AG09319 (cell line): ENCODE data around the gene PPM1B.

Experiments used
- DNase-seq: peaks from one replicate; pipeline ENCODE4 v3.0.0-alpha.2; 2010; ENCODE audit warnings: low read depth; ENCODE audit errors: extremely low read depth
- TF ChIP-seq, protein P1 (sequence below): IDR thresholded peaks from 2 replicates; pipeline ENCODE4 v1.5.1; 2011; ENCODE audit warnings: low read depth, mild to moderate bottlenecking, inconsistent platforms, low read length, moderate library complexity

Gene PPM1B

DNA sequence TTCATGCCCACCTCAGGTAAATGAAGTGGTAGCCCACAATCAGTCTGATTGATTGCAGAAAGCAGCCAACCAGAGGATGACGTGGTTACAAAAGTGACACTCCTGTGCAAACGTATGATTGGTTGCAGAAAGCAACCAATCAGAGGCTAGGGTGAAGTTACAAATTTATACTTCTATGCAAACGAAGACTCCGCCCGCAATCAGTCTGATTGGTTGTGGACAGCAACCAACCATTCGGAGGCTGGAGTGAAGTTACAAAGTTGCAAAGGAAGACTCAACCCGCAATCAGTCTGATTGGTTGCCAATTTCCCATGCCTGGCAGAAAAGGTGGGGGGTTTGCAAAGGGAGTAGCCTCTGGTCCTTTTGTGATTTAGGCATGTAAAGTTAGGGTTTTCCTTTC, 102.6 kb downstream of the PPM1B start:
- DNase-seq, result no peak

DNA sequence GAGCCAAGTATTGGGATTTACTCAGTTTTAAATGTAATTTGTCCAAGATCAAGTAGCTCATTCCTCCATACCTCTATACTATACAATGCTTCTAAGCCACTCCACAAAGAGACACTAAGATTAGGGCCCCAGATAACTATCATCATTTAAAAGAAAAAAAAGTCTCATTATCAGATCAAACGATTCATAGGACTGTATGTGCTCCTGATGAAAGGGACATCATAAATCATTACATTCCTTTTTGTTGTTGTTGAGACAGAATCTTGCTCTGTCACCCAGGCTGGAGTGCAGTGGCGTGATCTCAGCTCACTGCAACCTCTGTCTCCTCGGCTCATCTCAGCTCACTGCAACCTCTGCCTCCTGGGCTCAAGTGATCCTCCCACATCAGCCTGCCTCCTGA, 104.4 kb downstream of the PPM1B start:
- no peak for DNase-seq
- TF ChIP-seq, protein P1, sequence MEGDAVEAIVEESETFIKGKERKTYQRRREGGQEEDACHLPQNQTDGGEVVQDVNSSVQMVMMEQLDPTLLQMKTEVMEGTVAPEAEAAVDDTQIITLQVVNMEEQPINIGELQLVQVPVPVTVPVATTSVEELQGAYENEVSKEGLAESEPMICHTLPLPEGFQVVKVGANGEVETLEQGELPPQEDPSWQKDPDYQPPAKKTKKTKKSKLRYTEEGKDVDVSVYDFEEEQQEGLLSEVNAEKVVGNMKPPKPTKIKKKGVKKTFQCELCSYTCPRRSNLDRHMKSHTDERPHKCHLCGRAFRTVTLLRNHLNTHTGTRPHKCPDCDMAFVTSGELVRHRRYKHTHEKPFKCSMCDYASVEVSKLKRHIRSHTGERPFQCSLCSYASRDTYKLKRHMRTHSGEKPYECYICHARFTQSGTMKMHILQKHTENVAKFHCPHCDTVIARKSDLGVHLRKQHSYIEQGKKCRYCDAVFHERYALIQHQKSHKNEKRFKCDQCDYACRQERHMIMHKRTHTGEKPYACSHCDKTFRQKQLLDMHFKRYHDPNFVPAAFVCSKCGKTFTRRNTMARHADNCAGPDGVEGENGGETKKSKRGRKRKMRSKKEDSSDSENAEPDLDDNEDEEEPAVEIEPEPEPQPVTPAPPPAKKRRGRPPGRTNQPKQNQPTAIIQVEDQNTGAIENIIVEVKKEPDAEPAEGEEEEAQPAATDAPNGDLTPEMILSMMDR, result no peak

More for the DNA sequence above, 102.6 kb downstream of the PPM1B start:
- TF ChIP-seq, protein P1, result no peak

DNA sequence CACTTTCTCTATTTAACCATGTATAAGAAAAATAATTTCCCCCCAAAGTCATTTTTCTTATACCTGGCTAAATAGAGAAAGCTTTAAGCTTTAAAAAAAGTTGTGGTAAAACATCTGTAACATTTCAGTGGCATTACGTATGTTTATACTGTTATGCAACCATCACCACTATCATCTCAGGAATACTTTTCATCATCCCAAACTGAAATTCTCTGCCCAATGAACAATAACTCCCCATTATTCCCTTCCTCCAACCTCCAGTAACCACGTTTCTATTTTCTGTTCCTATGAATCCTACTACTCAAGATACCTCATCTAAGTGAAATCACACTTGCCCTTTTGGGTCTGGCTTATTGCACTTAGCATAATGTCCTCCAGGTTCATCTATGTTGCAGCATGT, 104.9 kb downstream of the PPM1B start:
- TF ChIP-seq, protein P1, result no peak
- no peak for DNase-seq

DNA sequence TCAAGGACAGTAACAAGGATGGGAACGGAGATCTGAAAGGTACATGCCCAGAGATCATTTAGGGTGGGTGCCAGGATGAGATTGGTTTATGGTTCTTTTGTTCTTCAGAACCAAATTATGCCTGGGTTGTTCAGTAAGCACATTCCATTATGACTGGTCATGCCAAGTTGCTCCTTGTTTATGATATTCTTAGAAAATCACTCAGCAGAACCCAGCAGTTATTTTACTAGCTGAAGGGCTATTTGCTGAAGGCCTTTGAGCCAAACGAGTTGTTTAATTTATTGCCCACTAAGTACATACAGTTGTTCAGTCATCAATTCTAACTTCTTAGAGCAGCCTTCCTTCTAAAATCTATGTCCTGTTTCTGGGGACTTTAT, 107.2 kb downstream of the PPM1B start:
- no peak for DNase-seq
- TF ChIP-seq, protein P1, result no peak

DNA sequence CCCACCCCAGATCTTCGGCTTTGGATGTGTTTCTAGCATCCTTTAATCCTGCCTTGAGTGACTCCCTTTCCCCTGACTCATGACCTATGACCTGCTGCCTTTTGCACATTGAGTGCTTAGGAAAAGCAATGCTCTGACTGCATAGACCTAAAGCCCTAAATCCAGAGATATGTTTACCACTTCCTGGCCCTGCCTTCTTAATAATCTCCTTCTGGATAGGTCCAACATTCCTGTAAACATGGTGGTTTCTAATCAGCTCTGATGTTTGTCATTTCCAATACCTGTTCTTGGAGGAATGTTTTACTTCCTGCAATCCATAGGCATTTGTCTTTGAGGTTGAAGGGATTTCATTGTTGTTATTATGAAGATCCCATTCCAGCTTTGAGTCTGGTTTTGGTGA, 108.9 kb downstream of the PPM1B start:
- TF ChIP-seq, protein P1, result no peak
- no peak for DNase-seq

DNA sequence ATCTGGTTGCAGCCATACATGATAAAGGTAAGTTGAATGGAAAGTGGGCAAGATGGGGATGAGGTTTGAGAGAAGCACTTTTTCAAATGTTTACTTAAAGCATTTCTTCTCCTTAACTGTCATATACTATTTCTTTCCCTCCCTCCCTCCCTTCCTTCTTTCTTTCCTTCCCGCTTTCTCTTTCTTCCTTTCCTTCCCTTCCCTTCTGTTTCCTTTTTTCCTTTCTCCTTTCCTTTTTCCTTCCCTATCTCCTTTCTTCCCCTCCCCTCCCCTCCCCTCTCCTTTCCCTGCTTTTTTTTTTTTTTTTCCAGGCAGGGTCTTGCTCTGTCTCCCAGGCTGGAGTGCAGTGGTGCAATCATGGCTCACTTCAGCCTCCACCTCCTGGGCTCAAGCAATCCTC, 112.2 kb downstream of the PPM1B start:
- no peak for DNase-seq
- TF ChIP-seq, protein P1, result no peak
